Measurements from ENCODE around the gene PRELP. TPM values are rescaled to one million over a fixed set of nuclear protein-coding genes. Genes with fewer than 3 reads are reported as not detected.
A peak's percentile ranks its signal among the peaks of the same experiment; 100 is the strongest.

The PRELP gene
- total and polyA plus RNA-seq, 2 of the 8 experiments (the other 6 are each of a cell fraction or from before 2014, with no cell fraction given) = 0.13 to 0.23 TPM

DNA sequence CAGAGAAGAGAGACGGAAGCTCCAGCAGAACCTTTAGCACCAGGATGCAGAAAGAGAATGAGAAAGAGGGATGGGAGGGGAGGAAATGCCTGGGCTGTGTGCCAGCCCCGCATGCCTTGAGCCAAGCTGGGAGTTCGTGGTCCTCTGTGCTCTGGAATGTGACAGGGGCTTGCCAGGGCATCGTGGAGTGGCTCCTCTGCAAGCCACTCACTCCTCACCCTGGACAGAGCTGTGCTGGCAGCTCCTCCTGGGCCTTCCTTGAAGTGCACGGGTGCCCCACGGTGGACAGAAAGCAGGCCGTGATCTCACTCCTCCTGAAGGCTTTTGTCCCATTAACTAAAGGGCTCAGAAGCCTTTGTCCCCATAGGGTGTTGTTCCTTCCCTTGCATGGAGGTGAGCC is 34.8 kb upstream of the PRELP start:
- POLR2A ChIA-PET (ENCODE audit: partially characterized antibody) = no interaction called here
- H3K4me2 ChIP-seq (ENCODE audit: insufficient read depth in 1 of 2, low read depth in 2 of 2, low read length in 2 of 2) = no peak overlapping the region
- H3K4ac ChIP-seq (replicated peaks; ENCODE audit: insufficient read length, low read depth, low read length) = no peak overlapping the region
- H2BK5ac ChIP-seq (ENCODE audit: low read depth, low read length) = no peak overlapping the region
- no peaks in the 10 kb centered on the region for H3K36me3 ChIP-seq (ENCODE audit: control insufficient read depth in 2 of 4, insufficient read depth in 4 of 4, low read length in 3 of 4)
- H2BK15ac ChIP-seq (ENCODE audit: low read length) = peak overlapping the region; percentile 53; the same call in 1 of the 2 replicates
- H3K56ac ChIP-seq (replicated peaks; ENCODE audit: insufficient read length, low read depth, low read length) = no peak overlapping the region
- no peak overlapping the region for H4K5ac ChIP-seq (ENCODE audit: insufficient read length, low read depth, low read length)
- no peaks in the 10 kb centered on the region for H4K20me1 ChIP-seq (replicated peaks in 1 of 2; ENCODE audit: control insufficient read depth in 1 of 2, insufficient read depth in 2 of 2, low read length in 2 of 2)
- H3K9me3 ChIP-seq (ENCODE audit: insufficient read depth in 2 of 2, low read depth in 1 of 2, low read length in 1 of 2) = peaks cover 7 to 10% of the 10 kb centered on the region in 2 experiments; a peak in 3 of 4 replicates
- no peak overlapping the region for H3K23ac ChIP-seq (ENCODE audit: insufficient read length)
- H2AFZ ChIP-seq (ENCODE audit: low read length) = no peak overlapping the region
- FAIRE-seq (no peak), DNase-seq (ENCODE audit: low read depth in 1 of 2, low spot score in 2 of 2) (no peak)
- H3K79me2 ChIP-seq (ENCODE audit: control insufficient read depth in 1 of 2, insufficient read depth in 2 of 2, low read length in 2 of 2) = no peaks in the 10 kb centered on the region
- H3K79me1 ChIP-seq (ENCODE audit: low read depth, low read length) = no peaks in the 10 kb centered on the region
- WGBS, 2 experiments (ENCODE audit: extremely low coverage in 1 of 2, insufficient coverage in 1 of 2, insufficient read length in 1 of 2, insufficient replicate concordance in 2 of 2, low coverage in 1 of 2, low lambda C conversion rate in 2 of 2, missing lambda C conversion rate in 1 of 2) = 67% methylated on average over 7 of the region's 7 CpGs; no CpG with 5 or more reads in 1 of the 2 experiments
- no peak overlapping the region for H2BK120ac ChIP-seq (replicated peaks; ENCODE audit: low read depth, low read length)
- H3K18ac ChIP-seq (ENCODE audit: extremely low read depth, low read length) = no peak overlapping the region
- H2BK12ac ChIP-seq (ENCODE audit: low read depth, low read length) = no peak overlapping the region
- no peaks in the 10 kb centered on the region for H3K23me2 ChIP-seq (ENCODE audit: low read depth, low read length)
- no peak overlapping the region for H3K4me3 ChIP-seq (ENCODE audit: extremely low read depth in 1 of 4, insufficient read depth in 2 of 4, low read depth in 3 of 4, low read length in 4 of 4)
- no peaks in the 10 kb centered on the region; a peak in 1 of 7 replicates for H3K27me3 ChIP-seq (replicated peaks in 1 of 4; ENCODE audit: control insufficient read depth in 3 of 4, extremely low read depth in 1 of 4, insufficient read depth in 3 of 4, low read length in 3 of 4)
- CTCF ChIA-PET (ENCODE audit: partially characterized antibody) = interaction anchor here (0.6 to 10.2 kb wide), 8 partner anchors 9 to 261 kb away, joined by 3 to 166 read pairs (median 4); partner anchors contain the start of gene OPTC
- no peak overlapping the region for H3K27ac ChIP-seq (ENCODE audit: low read depth, low read length)
- H4K8ac ChIP-seq (ENCODE audit: extremely low read depth, insufficient read depth, low read length) = no peak overlapping the region
- no peak overlapping the region for H2AK5ac ChIP-seq (ENCODE audit: low read depth, low read length)
- peaks cover 2 to 9% (median 5%) of the 10 kb centered on the region in 4 experiments for H3K4me1 ChIP-seq (replicated peaks in 1 of 4; ENCODE audit: control insufficient read depth in 3 of 4, insufficient read depth in 4 of 4, low read length in 3 of 4)
- no peak overlapping the region for H3K14ac ChIP-seq (ENCODE audit: insufficient read length)
- H4K91ac ChIP-seq (replicated peaks; ENCODE audit: insufficient read length, low read length) = no peak overlapping the region
- TF ChIP-seq, protein P1, sequence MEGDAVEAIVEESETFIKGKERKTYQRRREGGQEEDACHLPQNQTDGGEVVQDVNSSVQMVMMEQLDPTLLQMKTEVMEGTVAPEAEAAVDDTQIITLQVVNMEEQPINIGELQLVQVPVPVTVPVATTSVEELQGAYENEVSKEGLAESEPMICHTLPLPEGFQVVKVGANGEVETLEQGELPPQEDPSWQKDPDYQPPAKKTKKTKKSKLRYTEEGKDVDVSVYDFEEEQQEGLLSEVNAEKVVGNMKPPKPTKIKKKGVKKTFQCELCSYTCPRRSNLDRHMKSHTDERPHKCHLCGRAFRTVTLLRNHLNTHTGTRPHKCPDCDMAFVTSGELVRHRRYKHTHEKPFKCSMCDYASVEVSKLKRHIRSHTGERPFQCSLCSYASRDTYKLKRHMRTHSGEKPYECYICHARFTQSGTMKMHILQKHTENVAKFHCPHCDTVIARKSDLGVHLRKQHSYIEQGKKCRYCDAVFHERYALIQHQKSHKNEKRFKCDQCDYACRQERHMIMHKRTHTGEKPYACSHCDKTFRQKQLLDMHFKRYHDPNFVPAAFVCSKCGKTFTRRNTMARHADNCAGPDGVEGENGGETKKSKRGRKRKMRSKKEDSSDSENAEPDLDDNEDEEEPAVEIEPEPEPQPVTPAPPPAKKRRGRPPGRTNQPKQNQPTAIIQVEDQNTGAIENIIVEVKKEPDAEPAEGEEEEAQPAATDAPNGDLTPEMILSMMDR (IDR thresholded peaks at IDR 0.05; ENCODE audit: control extremely low read depth in 1 of 3, insufficient read depth in 1 of 3, low read depth in 1 of 3, low read length in 3 of 3) = peak; percentile 22 to 56 (median 53)
- TF ChIP-seq RAD21 (IDR thresholded peaks at IDR 0.05 in 1 of 2, conservative IDR thresholded peaks at IDR 0.05 in 1 of 2; ENCODE audit: low read depth in 2 of 2, low read length in 2 of 2) (peak; percentile 60 to 68), POLR2A (IDR thresholded peaks at IDR 0.05; ENCODE audit: control extremely low read depth in 1 of 2, low read depth in 2 of 2, low read length in 2 of 2) (no peak)
- no peak overlapping the region for H2BK20ac ChIP-seq (ENCODE audit: low read length)
- no peak overlapping the region for H3K9ac ChIP-seq (replicated peaks in 1 of 4; ENCODE audit: extremely low read depth in 1 of 4, low read depth in 3 of 4, low read length in 3 of 4)
